Adrenal gland (tissue), 5 donors: ENCODE results near the gene NR2F6.

Experiments
- CTCF ChIP-seq, 6 experiments: fragments of 450-650 bp in 4 of 6; fragments of 200-600 bp in 2 of 6; sonication (generic) in 1 of 6; IDR thresholded peaks; 1 replicate in 5 of 6; 2 replicates in 1 of 6; pipeline versions ENCODE4 v1.5.1 to v1.8.0; 2016 to 2021; ENCODE audit warnings: antibody characterized with exemption in 6 of 6, mild to moderate bottlenecking in 2 of 6, moderate library complexity in 1 of 6
- POLR2A ChIP-seq, 2 donors: fragments of 450-650 bp; IDR thresholded peaks; one replicate each; pipeline ENCODE4 v1.6.1; 2017; ENCODE audit warnings: antibody characterized with exemption in 2 of 2, mild to moderate bottlenecking in 2 of 2, moderate library complexity in 1 of 2
- donor health status: DM: no; HTN: no; CAD: no.

- no peak for TF ChIP-seq POLR2A (IDR thresholded peaks at IDR 0.05)
- no peak for TF ChIP-seq CTCF (IDR thresholded peaks at IDR 0.05)
Observed at GRCh38 chr19:17266589-17266974, 20.9 kb upstream of the NR2F6 start.
